Lung (tissue), 12 donors: ENCODE data around the gene FAM117B. TPM values are rescaled to one million over a fixed set of nuclear protein-coding genes. Genes with fewer than 3 reads are reported as not detected.

Experiments used
- ATAC-seq: fragments of 200-7000 bp; cut with Tn5 transposase; one replicate; pipeline ENCODE4 v1.9.1; 2020; ENCODE audit warnings: moderate number of reproducible peaks; ENCODE audit not compliant: insufficient read depth, low FRiP score
- DNase-seq, 3 donors: peaks; one replicate each; pipeline ENCODE4 v3.0.0-alpha.2; 2013 to 2017
- H3K27ac ChIP-seq, 2 donors: one replicate each; pipeline ENCODE4 v1.5.1; 2013; ENCODE audit warnings: mild to moderate bottlenecking in 2 of 2, moderate library complexity in 2 of 2, control low read depth in 1 of 2, inconsistent platforms in 1 of 2, low read depth in 1 of 2, low read length in 1 of 2
- H3K27me3 ChIP-seq, 3 donors: one replicate each; pipeline ENCODE4 v1.5.1; 2013; ENCODE audit warnings: low read length in 2 of 3; ENCODE audit not compliant: control insufficient read depth in 3 of 3, insufficient read depth in 3 of 3
- H3K36me3 ChIP-seq, 4 donors: one replicate each; pipeline ENCODE4 v1.5.1; 2013; ENCODE audit warnings: low read length in 4 of 4, mild to moderate bottlenecking in 1 of 4, moderate library complexity in 1 of 4; ENCODE audit not compliant: control insufficient read depth in 4 of 4, insufficient read depth in 4 of 4
- H3K4me1 ChIP-seq, 5 donors: one replicate each; pipeline ENCODE4 v1.5.1; 2013; ENCODE audit warnings: low read length in 5 of 5, mild to moderate bottlenecking in 2 of 5, moderate library complexity in 1 of 5; ENCODE audit not compliant: control insufficient read depth in 5 of 5, insufficient read depth in 5 of 5
- H3K4me3 ChIP-seq: one replicate; pipeline ENCODE4 v1.5.1; 2013; ENCODE audit warnings: mild to moderate bottlenecking, control low read depth, moderate library complexity
- H3K9ac ChIP-seq, 2 donors: one replicate each; pipeline ENCODE4 v1.5.1; 2013; ENCODE audit warnings: low read length in 2 of 2, control low read depth in 1 of 2; ENCODE audit not compliant: insufficient read depth in 1 of 2
- H3K9me3 ChIP-seq, 4 donors: one replicate each; pipeline ENCODE4 v1.5.1; 2013; ENCODE audit warnings: low read length in 3 of 4, mild to moderate bottlenecking in 1 of 4, moderate library complexity in 1 of 4; ENCODE audit not compliant: control insufficient read depth in 4 of 4, insufficient read depth in 3 of 4
- CTCF ChIP-seq: IDR thresholded peaks from 2 replicates; pipeline ENCODE4 v1.5.1; 2012; ENCODE audit warnings: mild to moderate bottlenecking; ENCODE audit errors: control extremely low read depth, extremely low read depth
- WGBS, 2 donors: extraction: QIAGEN DNeasy Blood & Tissue Kit; methylation state at CpG; one replicate each; pipeline ENCODE4 v1.1.7; 2013; 5-methylcytosine and 5-hydroxymethylcytosine counted together
- polyA plus RNA-seq, 2 donors: library from polyadenylated mRNA; stranded (reverse); fragments of 200-250 nt; gene quantifications; one replicate each; pipeline ENCODE4 v1.2.1, GENCODE V29; 2013
- total RNA-seq, 2 donors: library from RNA; depleted of rRNA in 1 of 2; stranded (reverse); fragments of >200 nt in 1 of 2; gene quantifications; one replicate each; pipeline ENCODE4 v1.2.1, GENCODE V29; 2014 to 2021
- donor health status: control.
- donor health status: control.
- donor health status: Bipolar disorder and iron deficiency.
- donor health status: healthy.
- donor health status: DM: yes; HTN: yes; CAD: no.

Gene FAM117B
- total and polyA plus RNA-seq, 4 donors: 1.4 to 19.9 (median 4.5) TPM

GRCh38 chr2:202771741-202772460, 137.1 kb downstream of the FAM117B start:
- TF ChIP-seq CTCF: no peak
- DNase-seq (peak; percentile 76 to 91 (median 90)), ATAC-seq (no peak)
- Histone ChIP-seq H3K9me3 (no peaks in the 10 kb centered on the region), H3K4me3 (no peak overlapping the region), H3K4me1 (peaks cover 0 to 22% (median 4%) of the 10 kb centered on the region in 5 donors), H3K9ac (no peak overlapping the region), H3K36me3 (peaks cover 0 to 6% (median 5%) of the 10 kb centered on the region in 4 donors), H3K27me3 (no peaks in the 10 kb centered on the region), H3K27ac (no peak overlapping the region)
- WGBS, 2 donors: 86 to 92% methylated on average over 7 of the region's 7 CpGs

- 86 to 93% methylated on average over 6 of the region's 6 CpGs for WGBS, 2 donors
- peak in 1 of 3 donors; percentile 19 for DNase-seq
- H3K9me3 ChIP-seq: no peaks in the 10 kb centered on the region
- peaks cover 0 to 10% (median 5%) of the 10 kb centered on the region in 4 donors for H3K36me3 ChIP-seq
- H3K9ac ChIP-seq: no peak overlapping the region
- no peaks in the 10 kb centered on the region for H3K27me3 ChIP-seq
- no peak for ATAC-seq
- TF ChIP-seq CTCF: no peak
- peaks cover 0 to 22% (median 4%) of the 10 kb centered on the region in 5 donors for H3K4me1 ChIP-seq
- H3K4me3 ChIP-seq: no peak overlapping the region
- H3K27ac ChIP-seq: no peak overlapping the region
These were observed 138.7 kb downstream of the FAM117B start for GRCh38 chr2:202773301-202773973.

GRCh38 chr2:202774104-202774503, 139.3 kb downstream of the FAM117B start:
- H3K4me1 ChIP-seq: peaks cover 0 to 18% (median 4%) of the 10 kb centered on the region in 5 donors
- no peak overlapping the region for H3K9ac ChIP-seq
- ATAC-seq (no peak), DNase-seq (no peak)
- 90 to 91% methylated on average over 37 of the region's 37 CpGs for WGBS, 2 donors
- H3K9me3 ChIP-seq: no peaks in the 10 kb centered on the region
- H3K36me3 ChIP-seq: peaks cover 0 to 12% (median 5%) of the 10 kb centered on the region in 4 donors
- no peaks in the 10 kb centered on the region for H3K27me3 ChIP-seq
- H3K4me3 ChIP-seq: no peak overlapping the region
- no peak overlapping the region for H3K27ac ChIP-seq
- TF ChIP-seq CTCF: no peak
